RWPE1 (cell line): Measurements from ENCODE around the gene USH1C.

ENCODE experiments used
- CTCF ChIA-PET: fragments of 350-600 bp; sonication (Branson Sonifier 250); formaldehyde crosslinking; extraction: SDS; loops from one replicate; lab custom pipeline; 2021; lab: Yijun Ruan, JAX
- POLR2A ChIA-PET: fragments of 400-600 bp; formaldehyde crosslinking; extraction: SDS; loops from one replicate; lab custom pipeline; 2020; ENCODE audit warnings: antibody characterized with exemption; ENCODE audit not compliant: low non-redundant PET; lab: Yijun Ruan, JAX
- DNase-seq: peaks from one replicate; pipeline ENCODE4 v3.0.0; 2012; ENCODE audit warnings: low spot score
- H3K27ac ChIP-seq: fragments of 450-650 bp; 2 replicates; pipeline ENCODE4 v1.5.1; 2017
- CTCF ChIP-seq: fragments of 450-650 bp; conservative IDR thresholded peaks from 2 replicates; pipeline ENCODE4 v1.5.1; 2017; ENCODE audit warnings: low read depth, mild to moderate bottlenecking

Gene USH1C

GRCh38 chr11:17515443-17516176, 28.6 kb downstream of the USH1C start:
- no peak overlapping the region for H3K27ac ChIP-seq
- no peak for TF ChIP-seq CTCF
- ChIA-PET POLR2A (no interaction called here), CTCF (interaction anchor here (0.5 to 0.6 kb wide), 2 partner anchors 171 to 908 kb away, joined by 3 read pairs; no protein-coding TSS in a partner anchor)
- no peak for DNase-seq

DNA sequence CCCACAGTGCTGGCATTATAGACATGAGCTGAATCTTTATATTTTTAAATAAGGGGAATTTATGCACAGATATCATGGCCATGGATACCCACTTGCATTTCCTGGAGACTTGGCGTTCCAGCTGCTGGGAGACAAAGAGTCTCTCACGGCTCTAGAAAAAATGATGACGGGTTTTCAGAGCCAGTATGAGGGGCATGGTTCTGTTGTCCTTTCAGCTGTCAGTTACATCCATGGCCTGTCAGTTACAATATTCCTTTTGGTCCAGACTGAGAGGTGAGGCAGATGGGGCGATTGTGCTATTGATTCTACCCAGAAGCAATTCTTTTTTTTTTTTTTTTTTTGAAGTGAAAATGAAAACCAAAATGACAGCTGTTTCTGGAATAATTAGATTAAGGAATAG, 29.7 kb downstream of the USH1C start:
- ChIA-PET CTCF (interaction anchor here (3.4 kb wide), 1 partner anchor 130 kb away, joined by 13 read pairs; no protein-coding TSS in a partner anchor), POLR2A (no interaction called here)
- no peak for TF ChIP-seq CTCF
- H3K27ac ChIP-seq = no peak overlapping the region
- DNase-seq = no peak

DNA sequence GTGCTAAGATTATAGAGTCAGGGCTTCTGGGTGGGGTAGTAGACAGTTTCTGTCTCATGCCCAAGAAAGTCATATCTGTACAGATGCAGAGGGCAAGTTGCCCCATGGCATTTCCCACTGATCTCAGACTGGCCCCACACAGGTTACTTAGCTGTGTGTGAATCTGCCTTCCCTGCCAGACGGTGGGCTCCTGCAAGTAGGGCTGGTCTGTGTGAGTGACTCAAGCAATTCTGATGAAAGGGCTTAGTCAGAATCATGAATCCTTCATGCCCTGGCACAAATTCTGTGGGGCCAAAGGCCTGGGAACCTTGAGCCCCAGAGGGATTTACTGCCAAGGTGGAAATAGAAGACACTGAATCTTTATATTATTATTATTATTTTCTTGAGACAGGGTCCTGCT, 30.4 kb downstream of the USH1C start:
- no peak for DNase-seq
- no peak overlapping the region for H3K27ac ChIP-seq
- no peak for TF ChIP-seq CTCF
- CTCF ChIA-PET = interaction anchor here (0.6 to 3.4 kb wide), 2 partner anchors 129 to 228 kb away, joined by 3 to 13 read pairs; no protein-coding TSS in a partner anchor
- POLR2A ChIA-PET = no interaction called here

- POLR2A ChIA-PET = no interaction called here
- CTCF ChIA-PET = interaction anchor here (1.1 to 3.4 kb wide), 2 partner anchors 8 to 128 kb away, joined by 3 to 13 read pairs; no protein-coding TSS in a partner anchor
- H3K27ac ChIP-seq = no peak overlapping the region
- TF ChIP-seq CTCF = no peak
- DNase-seq = no peak
Measured at GRCh38 chr11:17512101-17512500, 32.1 kb downstream of the USH1C start.

DNA sequence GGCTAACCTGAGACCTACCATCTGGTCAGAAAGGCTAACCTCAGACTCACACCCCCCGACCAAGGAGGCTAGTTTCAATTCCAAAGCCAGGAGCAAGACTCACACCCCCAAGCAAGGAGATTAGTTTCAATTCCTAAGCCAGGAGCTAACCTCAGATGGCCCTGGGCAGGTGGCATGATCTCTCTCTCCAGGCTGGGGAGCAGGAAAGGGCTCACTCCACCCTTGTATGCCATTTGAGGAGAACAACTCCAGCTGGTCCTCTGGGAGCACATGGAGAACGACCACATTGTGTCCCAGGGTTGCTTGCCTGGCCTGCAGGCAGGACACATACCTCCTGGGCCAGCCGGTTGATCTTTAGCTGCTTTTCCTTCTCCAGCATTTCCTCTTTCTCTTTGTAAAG, 32.6 kb downstream of the USH1C start:
- TF ChIP-seq CTCF = no peak
- CTCF ChIA-PET = interaction anchor here (3.4 kb wide), 1 partner anchor 127 kb away, joined by 13 read pairs; no protein-coding TSS in a partner anchor
- no peak for DNase-seq
- POLR2A ChIA-PET = no interaction called here
- H3K27ac ChIP-seq = no peak overlapping the region

DNA sequence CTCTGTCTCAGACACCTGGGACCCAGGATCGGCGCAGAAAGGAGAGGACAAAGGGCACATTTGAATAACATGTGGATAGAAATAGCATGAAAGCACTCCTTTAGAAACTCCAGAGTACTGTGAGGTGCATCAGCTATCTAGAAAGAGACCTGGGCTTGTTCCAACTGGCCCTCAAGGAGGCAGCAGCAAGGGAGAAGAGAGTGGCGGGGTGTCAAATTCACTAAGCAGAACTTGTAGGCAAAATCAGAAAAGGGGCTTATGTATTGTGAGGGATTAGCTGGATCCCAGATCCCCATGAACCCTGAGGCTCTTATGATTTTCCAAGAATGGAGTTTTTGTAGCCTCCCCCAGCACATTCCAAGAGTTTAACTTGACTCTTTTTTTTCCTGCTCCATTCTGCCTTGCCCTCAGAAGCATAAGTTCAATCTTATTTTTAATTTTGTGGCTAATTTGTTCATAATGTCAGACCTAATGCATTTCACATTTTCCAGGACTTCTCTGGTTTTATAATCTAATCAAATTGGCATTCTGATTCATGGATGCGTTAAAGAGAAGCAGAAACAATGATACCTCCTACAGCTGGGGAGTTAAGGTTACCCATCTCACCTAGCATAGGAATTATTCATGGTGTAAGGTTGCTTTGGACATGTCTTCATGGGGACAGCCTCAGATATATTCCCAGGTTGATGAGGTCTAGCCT, 33.6 kb downstream of the USH1C start:
- H3K27ac ChIP-seq = no peak overlapping the region
- ChIA-PET CTCF (interaction anchor here (0.6 to 1.0 kb wide), 2 partner anchors 156 to 210 kb away, joined by 3 read pairs; no protein-coding TSS in a partner anchor), POLR2A (no interaction called here)
- no peak for DNase-seq
- no peak for TF ChIP-seq CTCF
